Type B pancreatic cell (in vitro differentiated cells): ENCODE results near the gene NCOA1. TPM values are rescaled to one million over a fixed set of nuclear protein-coding genes. Genes with fewer than 3 reads are reported as not detected.

Experiments
- DNase-seq: peaks from one replicate; pipeline ENCODE4 v3.0.0; 2021; ENCODE audit warnings: mixed read lengths; ENCODE audit not compliant: unreplicated experiment; ENCODE audit errors: extremely low spot score
- H3K27ac Mint-ChIP-seq: 2 replicates; pipeline ENCODE4 v1.8.0; 2021; ENCODE audit warnings: mild to moderate bottlenecking, mixed read lengths
- H3K27me3 Mint-ChIP-seq: 2 replicates; pipeline ENCODE4 v1.8.0; 2021; ENCODE audit warnings: mixed read lengths
- H3K36me3 Mint-ChIP-seq: 2 replicates; pipeline ENCODE4 v1.8.0; 2021; ENCODE audit warnings: mixed read lengths
- H3K4me1 Mint-ChIP-seq: one replicate; pipeline ENCODE4 v1.8.0; 2021; ENCODE audit warnings: mixed read lengths; ENCODE audit not compliant: unreplicated experiment
- H3K4me3 Mint-ChIP-seq: 2 replicates; pipeline ENCODE4 v1.8.0; 2021; ENCODE audit warnings: mild to moderate bottlenecking, mixed read lengths
- H3K9me3 Mint-ChIP-seq: 2 replicates; pipeline ENCODE4 v1.8.0; 2021; ENCODE audit warnings: mixed read lengths
- total RNA-seq: library from RNA; stranded (reverse); gene quantifications from 2 replicates; pipeline ENCODE4 v1.2.1, GENCODE V29; 2021; ENCODE audit warnings: low replicate concordance
- TF ChIP-seq, protein P1 (sequence below): fragments of 200-600 bp; sonication (generic); conservative IDR thresholded peaks from 2 replicates; pipeline ENCODE4 v1.5.0; 2021; ENCODE audit warnings: antibody characterized with exemption, mild to moderate bottlenecking

The NCOA1 gene
- total RNA-seq, 1 donor from 2014 or later, result 23.8 TPM

GRCh38 chr2:24498121-24498520, 7.1 kb downstream of the NCOA1 start:
- TF ChIP-seq, protein P1, sequence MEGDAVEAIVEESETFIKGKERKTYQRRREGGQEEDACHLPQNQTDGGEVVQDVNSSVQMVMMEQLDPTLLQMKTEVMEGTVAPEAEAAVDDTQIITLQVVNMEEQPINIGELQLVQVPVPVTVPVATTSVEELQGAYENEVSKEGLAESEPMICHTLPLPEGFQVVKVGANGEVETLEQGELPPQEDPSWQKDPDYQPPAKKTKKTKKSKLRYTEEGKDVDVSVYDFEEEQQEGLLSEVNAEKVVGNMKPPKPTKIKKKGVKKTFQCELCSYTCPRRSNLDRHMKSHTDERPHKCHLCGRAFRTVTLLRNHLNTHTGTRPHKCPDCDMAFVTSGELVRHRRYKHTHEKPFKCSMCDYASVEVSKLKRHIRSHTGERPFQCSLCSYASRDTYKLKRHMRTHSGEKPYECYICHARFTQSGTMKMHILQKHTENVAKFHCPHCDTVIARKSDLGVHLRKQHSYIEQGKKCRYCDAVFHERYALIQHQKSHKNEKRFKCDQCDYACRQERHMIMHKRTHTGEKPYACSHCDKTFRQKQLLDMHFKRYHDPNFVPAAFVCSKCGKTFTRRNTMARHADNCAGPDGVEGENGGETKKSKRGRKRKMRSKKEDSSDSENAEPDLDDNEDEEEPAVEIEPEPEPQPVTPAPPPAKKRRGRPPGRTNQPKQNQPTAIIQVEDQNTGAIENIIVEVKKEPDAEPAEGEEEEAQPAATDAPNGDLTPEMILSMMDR, result no peak
- Mint-ChIP-seq H3K27me3 (no peaks in the 10 kb centered on the region), H3K27ac (no peak overlapping the region), H3K4me1 (peaks cover 14% of the 10 kb centered on the region), H3K36me3 (no peaks in the 10 kb centered on the region), H3K9me3 (no peaks in the 10 kb centered on the region), H3K4me3 (no peak overlapping the region)
- DNase-seq, result no peak

DNA sequence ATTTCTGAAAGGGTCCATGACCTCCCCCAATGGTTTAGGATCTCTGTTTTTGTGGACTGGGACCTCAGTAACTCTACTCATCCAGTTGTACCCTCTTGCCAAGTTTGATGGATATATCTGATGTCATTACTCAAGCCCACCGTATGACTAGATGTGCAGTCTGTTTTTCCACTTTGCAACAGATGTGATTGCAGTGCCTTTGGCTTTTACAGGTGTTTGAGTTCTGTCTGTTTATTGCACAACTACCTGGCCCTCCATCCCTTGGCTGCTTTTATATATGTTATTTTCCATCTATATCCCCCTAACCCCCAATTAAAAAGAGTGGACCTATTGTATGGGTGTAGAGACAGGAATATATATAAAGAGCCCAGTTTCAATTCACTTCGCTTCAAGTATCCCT, 10.8 kb downstream of the NCOA1 start:
- no peak for DNase-seq
- Mint-ChIP-seq H3K9me3 (no peaks in the 10 kb centered on the region), H3K4me3 (no peak overlapping the region), H3K36me3 (no peaks in the 10 kb centered on the region), H3K4me1 (peaks cover 6% of the 10 kb centered on the region), H3K27ac (no peak overlapping the region), H3K27me3 (no peaks in the 10 kb centered on the region)
- TF ChIP-seq, protein P1, result no peak

DNA sequence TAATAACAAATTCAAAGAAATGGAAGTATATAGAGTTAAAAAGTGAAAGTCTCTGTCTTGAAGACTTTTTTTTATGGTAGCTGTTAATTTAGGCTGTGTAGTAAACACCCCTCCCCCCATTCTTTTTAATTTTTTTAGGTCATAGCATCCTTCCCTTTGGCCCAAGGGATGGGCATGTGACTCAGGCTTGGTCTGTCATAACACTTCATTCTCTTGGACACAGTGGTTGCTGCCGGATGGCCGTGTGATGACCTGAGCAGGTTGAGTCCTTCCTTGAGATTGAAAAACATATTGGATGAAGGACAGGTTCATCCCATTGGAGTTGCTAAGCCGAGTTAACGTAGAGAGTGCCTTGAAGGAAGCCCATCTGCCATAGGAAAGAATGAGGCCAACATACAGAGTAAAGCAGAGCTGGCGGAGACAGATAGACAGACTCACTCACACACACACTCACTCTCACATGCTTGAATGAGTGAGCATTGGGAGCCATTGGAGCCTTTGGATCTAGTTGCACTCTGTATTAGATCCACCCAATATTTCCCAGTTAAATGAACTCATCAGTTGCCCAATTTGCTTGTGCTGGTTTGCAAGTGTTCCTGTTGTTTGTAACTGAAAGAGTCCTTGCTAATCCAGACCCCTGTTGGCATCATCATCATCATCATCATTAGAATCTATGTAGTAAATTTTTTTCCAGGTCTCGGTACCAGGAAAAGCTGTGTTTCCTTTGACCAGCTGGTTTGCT, 14.7 kb downstream of the NCOA1 start:
- TF ChIP-seq, protein P1, result no peak
- H3K27ac Mint-ChIP-seq, result no peak overlapping the region

GRCh38 chr2:24507549-24507948, 16.5 kb downstream of the NCOA1 start:
- peaks cover 8% of the 10 kb centered on the region for H3K4me1 Mint-ChIP-seq
- H3K9me3 Mint-ChIP-seq, result no peaks in the 10 kb centered on the region
- DNase-seq, result no peak
- no peaks in the 10 kb centered on the region for H3K27me3 Mint-ChIP-seq
- H3K27ac Mint-ChIP-seq, result no peak overlapping the region
- H3K4me3 Mint-ChIP-seq, result no peak overlapping the region
- no peaks in the 10 kb centered on the region for H3K36me3 Mint-ChIP-seq
- TF ChIP-seq, protein P1, result no peak

More for the DNA sequence above, 14.7 kb downstream of the NCOA1 start:
- Mint-ChIP-seq H3K9me3 (no peaks in the 10 kb centered on the region), H3K4me1 (peaks cover 5% of the 10 kb centered on the region), H3K27me3 (no peaks in the 10 kb centered on the region), H3K4me3 (no peak overlapping the region), H3K36me3 (no peaks in the 10 kb centered on the region)
- no peak for DNase-seq

DNA sequence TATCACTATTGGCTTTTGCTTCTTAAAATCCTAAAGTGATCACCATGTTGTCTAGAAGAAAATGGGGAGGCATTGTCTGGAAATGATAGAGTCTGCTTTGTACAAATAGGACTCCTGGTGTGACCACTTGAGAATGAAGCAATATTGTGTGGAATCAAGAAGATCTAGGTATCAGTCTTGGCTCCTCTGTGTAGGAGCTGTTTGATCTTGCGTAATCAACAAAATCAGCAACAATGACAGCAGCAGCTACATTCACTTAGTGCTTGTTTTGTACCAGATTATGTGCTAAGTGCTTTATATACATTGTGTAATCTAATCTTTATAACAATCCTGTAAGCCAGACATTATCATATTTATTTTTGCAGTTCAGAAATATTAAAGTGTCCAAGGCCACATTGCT, 17.8 kb downstream of the NCOA1 start:
- peaks cover 12% of the 10 kb centered on the region for H3K4me1 Mint-ChIP-seq
- no peaks in the 10 kb centered on the region for H3K27me3 Mint-ChIP-seq
- H3K36me3 Mint-ChIP-seq, result no peaks in the 10 kb centered on the region

More for the DNA sequence above, 17.8 kb downstream of the NCOA1 start:
- TF ChIP-seq, protein P1, result no peak
- H3K27ac Mint-ChIP-seq, result no peak overlapping the region
- DNase-seq, result no peak
- H3K9me3 Mint-ChIP-seq, result no peaks in the 10 kb centered on the region
- H3K4me3 Mint-ChIP-seq, result no peak overlapping the region
